PC-3 (cell line): ENCODE data around the gene CAVIN3.

Experiments used
- CTCF ChIP-seq: fragments of 300-600 bp; sonication (generic); conservative IDR thresholded peaks from 2 replicates; pipeline ENCODE4 v1.5.1; 2017; ENCODE audit warnings: antibody characterized with exemption, low read depth, mild to moderate bottlenecking, low read length
- EZH2 ChIP-seq: fragments of 300-600 bp; sonication (generic); IDR thresholded peaks from one replicate; pipeline ENCODE4 v1.6.1; 2017; ENCODE audit warnings: antibody characterized with exemption, mild to moderate bottlenecking, low read length; ENCODE audit not compliant: unreplicated experiment
- EZH2phosphoT487 ChIP-seq: fragments of 300-600 bp; sonication (generic); IDR thresholded peaks from 2 replicates; pipeline ENCODE4 v1.6.1; 2018; ENCODE audit warnings: mild to moderate bottlenecking, antibody characterized with exemption, low read length, borderline replicate concordance

- TF ChIP-seq CTCF, result no peak
- TF ChIP-seq EZH2phosphoT487, result no peak
- TF ChIP-seq EZH2, result no peak
These were observed 36.8 kb downstream of the CAVIN3 start for GRCh38 chr11:6283453-6284023.
